GM18861 (cell line): ENCODE measurements around the gene CCDC171.

Experiments
- ATAC-seq: cut with Tn5 transposase; IDR thresholded peaks from one replicate; pipeline ENCODE4 v1.9.1; 2021; ENCODE audit not compliant: unreplicated experiment

CCDC171 gene

DNA sequence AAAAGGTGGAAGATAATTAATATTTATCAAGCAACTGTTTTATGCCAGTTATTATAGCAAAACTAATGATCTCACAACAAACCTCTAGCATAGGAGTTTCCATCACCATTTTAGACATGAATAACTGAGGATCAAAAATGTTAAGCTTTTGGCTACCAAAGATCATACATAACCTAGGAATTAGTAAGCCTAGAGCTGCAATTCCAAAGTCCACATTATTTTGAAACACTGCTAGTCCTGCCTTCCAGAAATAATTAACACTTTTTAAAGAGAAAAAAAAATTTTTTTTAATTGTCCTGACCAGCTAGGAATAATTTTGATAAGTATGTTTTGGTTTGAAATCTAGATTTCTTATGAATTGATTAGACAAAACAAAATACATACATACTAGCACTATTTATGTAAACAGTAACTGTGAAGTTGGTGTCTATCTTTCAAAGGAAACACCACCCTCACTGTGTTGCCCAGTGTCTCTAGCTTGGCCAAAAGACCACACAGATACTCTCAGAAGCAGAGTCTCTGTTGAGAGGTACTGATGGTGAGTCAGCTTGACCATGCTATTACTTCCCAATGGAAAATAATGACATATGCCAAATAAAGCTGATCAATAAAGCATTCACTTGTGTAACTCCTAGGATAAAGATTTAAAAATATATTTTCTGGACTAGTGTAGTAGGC is 422.4 kb downstream of the CCDC171 start:
- no peak for ATAC-seq

DNA sequence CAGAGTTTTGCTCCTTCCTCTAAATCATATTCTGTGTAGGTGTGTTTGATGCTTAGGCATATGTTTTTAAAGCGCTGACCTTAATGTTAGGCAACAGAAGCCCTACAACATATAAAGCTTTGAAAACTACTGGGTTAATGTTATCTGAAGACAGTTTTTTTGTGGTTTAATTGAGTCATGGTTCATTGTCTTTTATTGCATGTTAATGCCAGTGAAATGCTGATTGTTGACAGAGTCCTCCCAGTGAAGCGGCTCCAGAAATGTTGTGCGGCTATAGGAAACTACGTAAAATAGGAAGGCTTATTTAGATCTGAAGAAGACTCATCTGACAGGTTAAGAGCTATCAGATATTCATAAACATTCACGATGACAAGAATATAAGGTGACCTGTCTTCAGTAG is 424.6 kb downstream of the CCDC171 start:
- ATAC-seq, result no peak

DNA sequence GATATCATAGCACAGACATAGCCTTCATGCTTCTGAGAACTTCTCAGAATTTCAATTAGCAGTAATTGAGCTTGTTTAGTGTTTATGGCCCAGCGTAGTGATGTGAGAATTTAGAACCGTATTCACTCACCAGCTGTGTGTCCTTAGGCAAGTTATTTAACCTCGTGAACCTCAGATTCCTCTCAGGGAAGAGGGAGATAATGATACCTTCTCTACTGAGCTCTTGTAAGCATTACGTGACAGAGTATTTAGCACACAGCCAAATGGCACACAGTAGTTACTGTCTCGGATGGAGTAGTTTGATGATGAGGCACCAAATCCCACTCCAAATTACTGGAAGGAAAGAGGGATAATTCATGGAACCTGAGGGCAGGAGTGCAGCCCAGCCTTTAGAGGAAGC is 429.3 kb downstream of the CCDC171 start:
- no peak for ATAC-seq

DNA sequence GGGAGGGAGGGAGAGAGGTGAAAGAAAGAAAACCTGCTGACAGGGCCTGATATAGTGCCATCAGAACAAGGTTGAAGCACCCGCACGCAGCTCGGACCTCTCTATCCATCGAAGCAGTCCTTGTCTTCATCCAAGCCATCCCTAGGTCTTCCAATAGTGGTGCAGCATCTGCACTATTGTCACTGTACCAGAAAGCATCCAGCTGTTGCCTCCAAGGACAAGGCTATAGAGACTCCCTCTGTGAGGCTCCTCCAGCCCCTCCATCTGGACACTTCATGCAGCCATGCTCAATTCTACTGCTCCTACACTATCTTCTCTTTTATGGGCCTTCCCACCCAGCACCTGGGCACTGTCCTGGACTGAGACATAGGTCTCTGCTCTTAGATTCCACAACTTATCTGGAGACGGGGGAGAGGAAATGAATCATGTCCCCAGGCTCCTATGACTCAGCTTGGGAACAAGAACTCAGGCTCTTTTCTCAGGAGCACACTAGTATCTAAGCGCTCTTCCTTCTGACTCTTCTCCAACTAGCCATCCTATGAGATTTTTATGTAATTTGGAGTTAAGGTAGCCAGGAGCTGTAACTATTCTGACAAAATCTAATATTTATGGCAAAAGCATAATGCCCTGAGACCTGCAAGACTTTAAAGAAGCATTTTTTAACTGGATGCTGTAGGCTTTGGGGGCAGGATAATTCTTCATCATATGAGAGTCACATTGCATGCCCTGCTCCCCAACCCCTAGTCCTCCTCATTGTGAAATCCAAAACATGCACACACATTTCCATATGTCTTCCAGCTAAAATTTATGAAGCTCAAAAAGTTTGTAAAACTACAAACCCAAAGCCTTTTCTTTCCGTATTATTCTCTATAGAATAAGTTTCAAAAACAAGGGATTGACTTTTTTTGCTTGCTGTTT is 446.8 kb downstream of the CCDC171 start:
- ATAC-seq, result no peak

DNA sequence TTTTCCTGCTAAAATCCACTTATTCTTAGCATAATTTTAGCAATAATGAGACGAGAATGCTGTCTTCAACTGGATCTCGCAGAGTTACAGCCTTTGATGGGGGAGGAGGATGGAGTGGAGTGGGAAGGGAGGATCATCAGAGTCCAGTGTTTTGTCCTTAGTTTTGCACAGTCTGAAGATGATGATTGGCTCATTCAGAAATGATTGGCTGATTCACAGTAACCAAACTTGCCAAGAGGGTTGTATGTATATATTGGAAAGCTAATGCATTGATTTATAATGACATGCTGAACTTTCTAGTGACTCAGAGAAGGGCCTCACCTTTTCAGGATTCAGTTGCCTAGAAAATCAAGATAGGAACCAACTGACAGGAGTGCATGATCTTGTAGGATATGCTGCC is 448.0 kb downstream of the CCDC171 start:
- ATAC-seq, result no peak

DNA sequence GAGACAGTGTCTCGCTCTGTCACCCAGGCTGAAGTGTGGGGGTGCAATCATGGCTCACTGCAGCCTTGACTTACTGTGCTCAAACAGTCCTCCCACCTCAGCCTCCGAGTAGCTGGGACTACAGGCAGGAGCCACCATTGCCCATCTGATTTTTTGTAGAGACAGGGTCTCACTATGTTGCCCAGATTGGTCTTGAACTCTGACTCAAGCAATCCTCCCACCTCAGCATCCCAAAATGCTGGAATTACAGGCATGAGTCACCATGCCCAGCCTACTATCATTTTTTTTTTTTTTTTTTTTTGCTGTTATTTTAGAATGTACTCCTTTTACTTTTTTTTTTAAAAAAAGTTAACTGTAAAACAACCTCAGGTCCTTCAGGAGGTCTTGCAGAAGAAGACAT is 449.0 kb downstream of the CCDC171 start:
- no peak for ATAC-seq

DNA sequence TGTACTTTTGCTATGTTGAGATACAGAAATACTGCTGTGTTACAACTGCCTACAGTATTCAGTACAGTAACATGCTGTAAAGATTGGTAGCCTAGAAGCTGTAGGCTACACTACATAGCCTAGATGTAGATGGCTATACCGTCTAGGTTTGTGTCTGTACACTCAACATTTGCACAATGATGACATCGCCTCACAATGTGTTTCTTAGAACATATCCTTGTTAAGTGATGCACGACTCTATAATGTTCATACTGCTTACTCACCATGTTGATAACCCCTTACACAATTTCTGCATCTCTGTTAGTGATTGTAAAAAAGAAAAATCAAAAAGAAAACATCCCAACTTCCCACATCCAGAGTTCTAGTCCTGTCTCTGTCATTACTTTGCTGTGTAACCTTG is 450.0 kb downstream of the CCDC171 start:
- ATAC-seq, result no peak

DNA sequence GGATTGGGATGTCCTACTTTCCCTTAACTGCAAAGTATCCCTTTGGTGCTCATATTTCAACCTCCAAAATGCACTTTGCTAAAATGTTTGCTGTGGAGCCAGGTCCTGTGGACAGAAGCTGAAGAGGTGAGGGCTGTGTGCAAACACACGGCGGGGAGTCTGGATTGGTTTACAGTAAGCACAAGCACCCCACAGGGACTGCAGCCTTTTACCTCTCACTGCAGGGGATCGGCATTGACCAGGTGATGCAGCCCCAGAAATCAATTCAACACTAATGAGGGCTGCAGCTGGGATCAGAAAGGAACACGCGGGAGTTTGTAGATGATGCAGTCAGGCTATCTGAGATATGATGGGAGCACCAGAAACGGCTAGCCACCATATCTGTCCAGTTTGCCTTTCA is 450.9 kb downstream of the CCDC171 start:
- no peak for ATAC-seq

DNA sequence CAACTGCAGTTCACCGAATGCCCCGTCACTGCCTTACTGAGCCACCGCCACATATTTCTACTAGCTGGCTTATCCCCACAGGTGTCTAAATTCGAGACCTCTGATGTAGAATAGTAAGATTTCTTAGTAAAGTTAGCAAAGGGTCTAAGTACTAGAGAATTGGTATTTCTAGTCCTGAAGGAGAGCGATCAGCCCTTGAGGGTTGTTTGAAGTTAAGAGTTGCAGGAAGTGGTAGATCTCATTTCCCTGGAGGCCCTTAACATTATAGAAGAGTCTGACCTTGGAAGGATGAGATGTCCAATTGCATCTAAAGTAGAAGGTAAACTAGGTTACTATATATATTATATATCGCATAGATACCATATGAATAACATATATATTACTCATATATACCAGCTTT is 451.8 kb downstream of the CCDC171 start:
- no peak for ATAC-seq

DNA sequence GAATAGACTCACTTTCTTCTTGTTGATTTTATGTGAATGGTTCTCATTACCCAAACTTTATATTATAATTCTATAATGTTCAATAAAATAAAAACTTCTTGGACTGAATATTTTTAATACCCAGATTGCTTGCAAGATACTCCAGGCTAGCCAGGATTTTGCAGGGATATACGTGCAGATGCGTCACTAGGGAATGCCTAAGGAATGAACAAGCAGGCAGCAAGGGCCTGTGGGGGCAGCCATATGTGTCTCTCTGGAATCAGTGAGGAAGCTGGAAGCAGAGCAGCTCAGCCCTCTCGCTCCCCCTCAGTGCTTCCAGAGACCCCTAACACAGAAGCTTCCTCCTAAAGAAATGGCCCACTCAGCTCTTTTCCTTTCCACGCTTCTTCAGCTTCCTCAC is 457.4 kb downstream of the CCDC171 start:
- ATAC-seq, result no peak

DNA sequence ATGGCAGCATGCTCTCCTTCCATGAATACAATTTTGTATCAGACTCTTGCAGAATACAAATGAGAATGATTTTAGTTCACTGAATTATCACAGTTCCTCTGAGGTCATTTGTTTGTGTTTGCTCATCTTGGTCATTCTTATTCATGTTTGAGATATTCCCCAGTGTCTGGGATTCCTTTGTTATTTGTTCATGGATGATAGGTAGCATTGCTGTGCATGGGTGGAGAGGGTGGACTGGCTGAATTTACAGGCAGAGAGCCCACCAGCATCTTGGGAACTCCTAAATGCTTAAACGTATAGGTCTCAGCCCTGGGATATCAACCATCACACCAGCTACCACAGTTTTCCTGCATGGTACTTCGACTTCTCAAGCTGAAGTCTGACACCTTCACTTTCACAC is 459.8 kb downstream of the CCDC171 start:
- no peak for ATAC-seq

DNA sequence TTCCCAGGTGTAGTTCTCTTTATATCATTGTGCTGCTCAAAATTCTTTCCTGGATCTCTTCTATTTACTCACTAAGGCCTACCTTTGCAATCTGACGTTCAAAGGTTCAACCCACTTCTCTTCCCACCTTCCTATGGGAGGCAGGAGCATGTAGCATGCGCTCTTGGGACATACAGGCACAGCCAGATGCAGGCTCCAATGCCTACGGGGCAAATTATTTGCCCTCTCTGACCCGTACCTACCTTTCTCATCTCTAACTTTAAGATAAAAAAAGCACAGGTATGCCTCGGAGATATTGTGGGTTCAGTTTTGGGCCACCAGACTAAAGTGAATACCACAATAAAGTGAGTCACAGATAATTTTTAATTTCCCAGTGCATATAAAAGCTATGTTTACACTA is 460.5 kb downstream of the CCDC171 start:
- no peak for ATAC-seq

DNA sequence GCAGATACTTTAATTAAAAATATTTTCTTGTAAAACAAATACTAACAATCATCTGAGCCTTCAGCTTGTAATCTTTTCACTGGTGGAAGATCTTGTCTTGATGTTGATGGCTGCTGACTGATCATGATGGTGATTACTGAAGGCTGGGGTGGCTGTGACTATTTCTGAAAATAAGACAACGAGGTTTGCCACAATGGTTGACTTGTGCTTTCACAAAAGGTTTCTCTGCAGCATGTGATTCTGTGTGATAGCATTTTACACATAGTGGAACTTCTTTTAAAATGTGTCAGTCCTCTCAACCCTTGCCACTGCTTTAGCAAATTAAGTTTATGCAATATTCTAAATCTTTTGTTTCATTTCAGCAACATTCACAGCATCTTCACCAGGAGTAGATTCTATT is 461.0 kb downstream of the CCDC171 start:
- no peak for ATAC-seq

DNA sequence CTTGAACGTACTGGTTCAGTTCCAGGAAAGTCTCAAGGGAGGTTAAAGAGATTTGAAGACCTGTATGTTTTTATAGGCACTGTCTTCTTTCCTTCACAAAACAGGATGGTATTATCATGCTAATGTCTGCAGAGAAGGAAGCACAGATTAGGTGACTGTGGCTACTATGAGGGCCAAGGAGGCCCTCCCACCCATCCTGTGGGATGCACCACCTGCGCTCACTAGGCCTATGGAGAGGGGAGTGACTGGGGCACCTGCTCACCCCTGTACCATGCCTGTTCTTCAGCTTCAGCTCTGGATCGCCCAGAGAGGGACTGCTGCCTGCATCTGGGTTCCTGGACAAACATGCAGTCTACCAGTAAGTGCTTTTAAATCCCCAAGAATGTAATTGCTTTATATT is 469.4 kb downstream of the CCDC171 start:
- no peak for ATAC-seq

DNA sequence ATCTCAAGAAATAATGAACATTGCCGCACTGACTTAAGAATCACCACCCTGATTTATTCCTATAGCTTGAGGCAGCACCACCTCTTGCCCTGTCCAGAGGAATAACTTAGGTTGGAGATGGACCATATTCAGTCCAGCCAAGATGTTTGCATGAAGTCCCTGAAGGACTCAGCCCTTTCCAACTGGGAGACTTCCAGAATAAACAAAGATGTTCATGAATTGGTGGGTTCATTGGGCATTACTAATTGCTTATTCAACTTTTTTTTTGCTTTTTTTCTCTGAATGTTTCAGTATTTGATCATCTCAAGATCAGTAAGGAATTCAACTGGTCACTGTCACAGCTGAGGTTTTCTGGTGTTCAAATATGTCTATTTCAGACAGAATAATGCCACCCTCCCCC is 470.6 kb downstream of the CCDC171 start:
- ATAC-seq, result no peak
